HepG2 (cell line): ENCODE results near the gene TBX10.

Experiments
- MAFK ChIP-seq, 2 experiments: IDR thresholded peaks in 1 of 2; conservative IDR thresholded peaks in 1 of 2; 2 replicates each; pipeline ENCODE4 v1.6.1; 2011; ENCODE audit warnings: improper control_type of control experiment in 2 of 2, low read length in 2 of 2
- POLR2AphosphoS5 ChIP-seq: IDR thresholded peaks from 2 replicates; pipeline ENCODE4 v1.6.1; 2012; ENCODE audit warnings: low read depth, low read length
- STAG1 ChIP-seq: sonication (generic); formaldehyde crosslinking; IDR thresholded peaks from 2 replicates; pipeline ENCODE4 v1.4.0; 2020; ENCODE audit warnings: missing genetic modification reagents
- ZNF121 ChIP-seq: sonication (generic); formaldehyde crosslinking; IDR thresholded peaks from 2 replicates; pipeline ENCODE4 v1.5.0; 2020; ENCODE audit warnings: mild to moderate bottlenecking, missing genetic modification reagents
- TF ChIP-seq, protein P1 (sequence below): sonication (generic); formaldehyde crosslinking; conservative IDR thresholded peaks from 2 replicates; pipeline ENCODE4 v1.4.0; 2020; ENCODE audit warnings: missing genetic modification reagents
- TF ChIP-seq, protein P2 (sequence below): sonication (generic); formaldehyde crosslinking; IDR thresholded peaks from 2 replicates; pipeline ENCODE4 v1.5.0; 2020; ENCODE audit warnings: mild to moderate bottlenecking, missing genetic modification reagents

DNA sequence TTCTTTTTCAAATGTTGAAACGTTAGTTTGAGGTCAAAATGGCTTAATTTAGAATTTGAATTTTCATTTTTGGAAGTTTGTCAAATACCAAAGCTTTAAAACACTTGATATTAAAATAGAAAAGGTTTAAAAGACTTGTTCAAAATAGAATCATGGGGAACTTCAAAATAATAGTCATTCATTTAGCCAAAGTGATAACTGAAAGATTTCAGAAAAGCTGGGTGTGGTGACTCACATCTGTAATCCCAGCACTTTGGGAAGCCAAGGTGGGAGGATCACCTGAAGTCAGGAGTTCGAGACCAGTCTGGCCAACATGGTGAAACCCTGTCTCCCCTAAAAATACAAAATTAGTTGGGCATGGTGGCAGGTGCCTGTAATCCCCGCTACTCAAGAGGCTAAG is 45.1 kb downstream of the TBX10 start:
- TF ChIP-seq, protein P1, sequence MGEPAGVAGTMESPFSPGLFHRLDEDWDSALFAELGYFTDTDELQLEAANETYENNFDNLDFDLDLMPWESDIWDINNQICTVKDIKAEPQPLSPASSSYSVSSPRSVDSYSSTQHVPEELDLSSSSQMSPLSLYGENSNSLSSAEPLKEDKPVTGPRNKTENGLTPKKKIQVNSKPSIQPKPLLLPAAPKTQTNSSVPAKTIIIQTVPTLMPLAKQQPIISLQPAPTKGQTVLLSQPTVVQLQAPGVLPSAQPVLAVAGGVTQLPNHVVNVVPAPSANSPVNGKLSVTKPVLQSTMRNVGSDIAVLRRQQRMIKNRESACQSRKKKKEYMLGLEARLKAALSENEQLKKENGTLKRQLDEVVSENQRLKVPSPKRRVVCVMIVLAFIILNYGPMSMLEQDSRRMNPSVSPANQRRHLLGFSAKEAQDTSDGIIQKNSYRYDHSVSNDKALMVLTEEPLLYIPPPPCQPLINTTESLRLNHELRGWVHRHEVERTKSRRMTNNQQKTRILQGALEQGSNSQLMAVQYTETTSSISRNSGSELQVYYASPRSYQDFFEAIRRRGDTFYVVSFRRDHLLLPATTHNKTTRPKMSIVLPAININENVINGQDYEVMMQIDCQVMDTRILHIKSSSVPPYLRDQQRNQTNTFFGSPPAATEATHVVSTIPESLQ = no peak
- no peak for TF ChIP-seq ZNF121 (CRISPR knock-in tag)
- no peak for TF ChIP-seq POLR2AphosphoS5
- no peak for TF ChIP-seq STAG1 (CRISPR knock-in tag)
- TF ChIP-seq MAFK (conservative IDR thresholded peaks at IDR 0.05 in 1 of 2, IDR thresholded peaks at IDR 0.05 in 1 of 2; ENCODE audit: low read length in 2 of 2) = no peak
- TF ChIP-seq, protein P2, sequence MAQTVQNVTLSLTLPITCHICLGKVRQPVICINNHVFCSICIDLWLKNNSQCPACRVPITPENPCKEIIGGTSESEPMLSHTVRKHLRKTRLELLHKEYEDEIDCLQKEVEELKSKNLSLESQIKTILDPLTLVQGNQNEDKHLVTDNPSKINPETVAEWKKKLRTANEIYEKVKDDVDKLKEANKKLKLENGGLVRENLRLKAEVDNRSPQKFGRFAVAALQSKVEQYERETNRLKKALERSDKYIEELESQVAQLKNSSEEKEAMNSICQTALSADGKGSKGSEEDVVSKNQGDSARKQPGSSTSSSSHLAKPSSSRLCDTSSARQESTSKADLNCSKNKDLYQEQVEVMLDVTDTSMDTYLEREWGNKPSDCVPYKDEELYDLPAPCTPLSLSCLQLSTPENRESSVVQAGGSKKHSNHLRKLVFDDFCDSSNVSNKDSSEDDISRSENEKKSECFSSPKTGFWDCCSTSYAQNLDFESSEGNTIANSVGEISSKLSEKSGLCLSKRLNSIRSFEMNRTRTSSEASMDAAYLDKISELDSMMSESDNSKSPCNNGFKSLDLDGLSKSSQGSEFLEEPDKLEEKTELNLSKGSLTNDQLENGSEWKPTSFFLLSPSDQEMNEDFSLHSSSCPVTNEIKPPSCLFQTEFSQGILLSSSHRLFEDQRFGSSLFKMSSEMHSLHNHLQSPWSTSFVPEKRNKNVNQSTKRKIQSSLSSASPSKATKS = no peak
